ENCODE measurements around the gene EFNA2. TPM values are rescaled to one million over a fixed set of nuclear protein-coding genes. Genes with fewer than 3 reads are reported as not detected.

Gene EFNA2
- total and polyA plus RNA-seq, 2 experiments from 2014 or later = 2.7 to 10.3 TPM

- TF ChIP-seq REST (IDR thresholded peaks at IDR 0.05; ENCODE audit: unreplicated experiment) = no peak
- no peak for TF ChIP-seq NANOG (IDR thresholded peaks at IDR 0.05; ENCODE audit: borderline replicate concordance)
- no peak for TF ChIP-seq POLR2AphosphoS5 (IDR thresholded peaks at IDR 0.05; ENCODE audit: low read depth)
These were observed 3.9 kb upstream of the EFNA2 start (continued) for GRCh38 chr19:1281569-1282287.

GRCh38 chr19:1282588-1283206 lies 3.0 kb upstream of the EFNA2 start:
- DNase-seq (ENCODE audit: low spot score) = no peak
- Histone ChIP-seq H3K9me2 (ENCODE audit: insufficient read depth) (no peaks in the 10 kb centered on the region), H3K36me3 (ENCODE audit: insufficient read depth) (no peaks in the 10 kb centered on the region), H3K27me3 (ENCODE audit: insufficient read depth) (peaks cover 26% of the 10 kb centered on the region), H3K4me1 (ENCODE audit: insufficient read depth) (no peaks in the 10 kb centered on the region), H3K27ac (ENCODE audit: low read depth) (no peak overlapping the region), H3K4me2 (no peak overlapping the region), H3F3A (replicated peaks; ENCODE audit: low read depth) (peaks cover 27% of the 10 kb centered on the region), H2AFZ (no peak overlapping the region), H4K20me1 (replicated peaks; ENCODE audit: insufficient read depth) (no peaks in the 10 kb centered on the region), H3K79me2 (replicated peaks; ENCODE audit: insufficient read depth) (no peaks in the 10 kb centered on the region), H3K4me3 (no peak overlapping the region)
- Mint-ChIP-seq H3K27me3 (ENCODE audit: insufficient read depth, low read depth, poor library complexity) (peaks cover 24% of the 10 kb centered on the region), H3K4me3 (no peak overlapping the region), H3K9me3 (no peaks in the 10 kb centered on the region; the same call in 2 of the 3 replicates), H3K27ac (no peak overlapping the region), H3K4me1 (peaks cover 18% of the 10 kb centered on the region), H3K36me3 (ENCODE audit: low read depth) (peaks cover 7% of the 10 kb centered on the region; the same call in 2 of the 3 replicates)
- ATAC-seq = no peak
- TF ChIP-seq CTCF (conservative IDR thresholded peaks at IDR 0.05; ENCODE audit: low read depth in 2 of 2) = no peak
- no peak for TF ChIP-seq JUNB (IDR thresholded peaks at IDR 0.05; ENCODE audit: unreplicated experiment)
- no peak for TF ChIP-seq STAT1 (IDR thresholded peaks at IDR 0.05; ENCODE audit: unreplicated experiment)
- no peak for TF ChIP-seq ZNF462 (CRISPR knock-in tag; IDR thresholded peaks at IDR 0.05)
- TF ChIP-seq ETS1 (IDR thresholded peaks at IDR 0.05) = no peak
- TF ChIP-seq ZNF114 (CRISPR knock-in tag; IDR thresholded peaks at IDR 0.05) = no peak
- TF ChIP-seq EZH2 (IDR thresholded peaks at IDR 0.05; ENCODE audit: low read depth, unreplicated experiment) = no peak
- TF ChIP-seq POLR2AphosphoS5 (IDR thresholded peaks at IDR 0.05; ENCODE audit: low read depth) = no peak
- no peak for TF ChIP-seq EZH2phosphoT487 (IDR thresholded peaks at IDR 0.05; ENCODE audit: unreplicated experiment)

Measured in GM23338 (cell line).